Fibroblast of the conjunctiva (primary cell): ENCODE measurements around the gene TCF3.

Experiments
- DNase-seq: peaks from one replicate; pipeline ENCODE4 v3.0.0-alpha.2; 2010; ENCODE audit warnings: low read depth

The TCF3 gene

GRCh38 chr19:1560286-1560882, 92.0 kb downstream of the TCF3 start:
- DNase-seq: no peak
